HG02642 (cell line): ENCODE data around the gene DGKD.

Source experiments
- ATAC-seq: cut with Tn5 transposase; IDR thresholded peaks from one replicate; pipeline ENCODE4 v1.9.1; 2021; ENCODE audit warnings: mild to moderate bottlenecking; ENCODE audit not compliant: unreplicated experiment, poor library complexity

DGKD gene

GRCh38 chr2:233423552-233423860 is 69.2 kb downstream of the DGKD start:
- no peak for ATAC-seq

- no peak for ATAC-seq
Observed at GRCh38 chr2:233424154-233424951, 70.1 kb downstream of the DGKD start.

GRCh38 chr2:233426619-233427342 is 72.5 kb downstream of the DGKD start:
- ATAC-seq: no peak

- no peak for ATAC-seq
Observed at GRCh38 chr2:233428008-233428407, 73.7 kb downstream of the DGKD start.

- ATAC-seq: no peak
Observed at GRCh38 chr2:233428438-233428837, 74.1 kb downstream of the DGKD start.

- ATAC-seq: no peak
Observed at GRCh38 chr2:233429175-233429897, 75.0 kb downstream of the DGKD start.

- ATAC-seq: no peak
Observed at GRCh38 chr2:233430081-233430480, 75.8 kb downstream of the DGKD start.

- ATAC-seq: no peak
Observed at GRCh38 chr2:233430651-233431050, 76.4 kb downstream of the DGKD start.

GRCh38 chr2:233433029-233433428 is 78.7 kb downstream of the DGKD start:
- no peak for ATAC-seq

- ATAC-seq: no peak
Observed at GRCh38 chr2:233433794-233434193, 79.5 kb downstream of the DGKD start.

- no peak for ATAC-seq
Observed at GRCh38 chr2:233434666-233435330, 80.5 kb downstream of the DGKD start.

- ATAC-seq: no peak
Observed at GRCh38 chr2:233435436-233436190, 81.3 kb downstream of the DGKD start.

GRCh38 chr2:233436191-233436581 is 81.9 kb downstream of the DGKD start:
- no peak for ATAC-seq

GRCh38 chr2:233436691-233437438 is 82.6 kb downstream of the DGKD start:
- ATAC-seq: no peak

- no peak for ATAC-seq
Observed at GRCh38 chr2:233437439-233437955, 83.2 kb downstream of the DGKD start.

- ATAC-seq: no peak
Observed at GRCh38 chr2:233438573-233439147, 84.4 kb downstream of the DGKD start.

- ATAC-seq: no peak
Observed at GRCh38 chr2:233439191-233439590, 84.9 kb downstream of the DGKD start.

GRCh38 chr2:233440314-233440713 is 86.0 kb downstream of the DGKD start:
- ATAC-seq: no peak

GRCh38 chr2:233440714-233441113 is 86.4 kb downstream of the DGKD start:
- ATAC-seq: no peak
